NCI-H1105 (cell line): ENCODE measurements around the gene ZFAND3.

Experiments
- DNase-seq: peaks from one replicate; lab custom pipeline; 2025; lab: John Stamatoyannopoulos, UW

Gene ZFAND3

GRCh38 chr6:37894585-37894984, 75.1 kb downstream of the ZFAND3 start:
- DNase-seq, result no peak

DNA sequence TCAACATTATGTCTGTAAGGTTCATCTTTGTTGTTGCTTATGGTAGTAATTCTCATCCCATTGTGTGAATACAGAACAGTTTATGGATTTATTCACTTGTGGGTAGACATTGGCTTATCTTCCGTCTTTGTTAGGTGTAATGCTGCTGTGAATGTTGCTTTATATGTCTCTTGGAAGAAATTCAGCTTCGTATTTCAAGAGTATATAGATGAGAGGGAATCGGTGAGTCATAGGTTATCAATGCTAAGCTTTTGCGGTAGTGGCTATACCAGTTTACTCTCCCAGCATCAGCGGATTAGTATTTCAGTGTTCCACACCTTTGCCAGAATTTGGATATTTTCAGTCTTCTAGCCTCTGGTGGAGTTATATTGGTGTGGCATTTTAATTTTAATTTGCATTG, 77.8 kb downstream of the ZFAND3 start:
- no peak for DNase-seq

- DNase-seq, result no peak
Observed at GRCh38 chr6:37897818-37898515, 78.4 kb downstream of the ZFAND3 start.

DNA sequence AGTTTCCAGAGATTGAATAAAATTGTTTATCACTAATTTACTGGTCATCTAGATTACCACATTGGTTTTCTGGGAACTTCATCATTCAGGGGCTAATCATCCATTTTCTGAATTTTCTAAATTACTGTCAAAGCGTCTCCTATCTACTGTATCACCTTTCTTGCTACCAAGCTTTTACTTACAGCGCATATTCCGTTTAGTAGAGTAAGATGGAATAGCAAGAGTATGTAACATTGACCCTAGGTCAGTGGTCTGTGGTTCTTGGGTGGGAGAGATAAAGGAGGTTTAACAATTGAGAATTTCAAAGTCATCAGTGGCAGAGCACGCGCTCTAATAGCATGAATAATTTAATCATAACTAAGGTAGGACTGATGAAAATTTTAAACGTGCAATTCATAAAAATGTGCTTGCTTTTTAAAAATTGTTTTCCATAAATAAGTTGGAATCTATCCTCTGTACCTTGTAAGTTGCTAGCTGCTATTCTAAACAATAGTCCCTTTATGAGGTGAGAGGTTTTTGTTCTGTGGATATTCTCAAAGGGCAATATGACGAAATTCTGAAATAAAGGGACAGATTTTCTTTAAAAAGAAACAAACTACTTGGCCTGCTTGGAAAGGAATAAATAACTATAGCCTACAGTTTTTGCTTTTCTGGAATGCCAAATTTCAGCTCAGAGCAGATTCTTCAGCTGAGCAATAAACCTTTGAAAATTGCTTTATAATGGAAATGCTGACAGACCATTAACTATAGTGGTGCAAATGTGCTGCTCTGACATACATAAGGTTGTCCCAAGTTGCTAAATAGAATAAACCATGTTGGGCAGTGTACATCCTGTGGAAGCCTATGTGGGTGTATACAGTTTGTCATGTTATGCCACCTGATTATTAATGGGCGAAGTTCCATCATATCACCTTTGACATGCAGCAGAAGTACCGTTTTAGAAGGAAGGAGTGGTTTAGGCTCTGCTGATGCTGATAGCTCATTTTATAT, 84.1 kb downstream of the ZFAND3 start:
- no peak for DNase-seq

DNA sequence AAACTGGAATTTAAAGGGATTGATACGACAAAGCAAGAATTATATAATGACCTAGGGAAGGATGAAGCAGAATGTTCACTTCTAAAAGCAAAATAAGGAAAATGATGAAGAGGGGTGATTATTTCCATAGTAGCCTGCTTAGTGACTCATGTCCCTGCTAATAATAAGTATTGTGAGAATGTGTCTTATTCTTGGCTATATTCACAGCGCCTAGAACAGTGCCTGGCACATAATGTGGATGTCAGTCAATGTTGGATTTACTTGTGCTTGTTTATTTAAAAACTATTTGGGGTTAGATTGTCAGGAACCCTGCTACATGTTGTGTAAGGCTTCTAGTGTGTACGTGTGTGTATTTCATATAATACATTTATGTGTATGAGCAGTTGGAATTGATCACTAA, 85.1 kb downstream of the ZFAND3 start:
- no peak for DNase-seq

GRCh38 chr6:37906121-37906520, 86.6 kb downstream of the ZFAND3 start:
- DNase-seq, result no peak

GRCh38 chr6:37910998-37911397, 91.5 kb downstream of the ZFAND3 start:
- no peak for DNase-seq

GRCh38 chr6:37913210-37913609, 93.7 kb downstream of the ZFAND3 start:
- DNase-seq, result no peak

GRCh38 chr6:37915463-37915862, 95.9 kb downstream of the ZFAND3 start:
- DNase-seq, result no peak

- DNase-seq, result no peak
Observed at GRCh38 chr6:37916149-37916548, 96.6 kb downstream of the ZFAND3 start.

DNA sequence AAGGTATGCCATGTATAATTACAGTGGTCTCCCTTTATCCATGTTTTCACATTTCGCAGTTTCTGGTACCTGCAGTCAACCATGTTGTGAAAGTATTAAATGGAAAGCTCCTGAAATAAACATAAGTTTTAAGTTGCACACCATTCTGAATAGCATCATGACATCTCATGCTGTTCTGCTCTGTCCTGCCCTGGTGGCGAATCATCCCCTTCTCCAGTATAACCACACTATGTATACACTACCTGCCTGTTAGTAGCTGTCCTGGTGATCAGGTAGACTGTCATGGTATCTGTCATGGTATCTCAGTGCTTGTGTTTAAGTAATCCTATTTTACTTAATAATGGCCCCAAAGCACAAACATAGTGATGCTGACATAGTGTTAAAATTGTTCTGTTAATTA, 97.1 kb downstream of the ZFAND3 start:
- no peak for DNase-seq

DNA sequence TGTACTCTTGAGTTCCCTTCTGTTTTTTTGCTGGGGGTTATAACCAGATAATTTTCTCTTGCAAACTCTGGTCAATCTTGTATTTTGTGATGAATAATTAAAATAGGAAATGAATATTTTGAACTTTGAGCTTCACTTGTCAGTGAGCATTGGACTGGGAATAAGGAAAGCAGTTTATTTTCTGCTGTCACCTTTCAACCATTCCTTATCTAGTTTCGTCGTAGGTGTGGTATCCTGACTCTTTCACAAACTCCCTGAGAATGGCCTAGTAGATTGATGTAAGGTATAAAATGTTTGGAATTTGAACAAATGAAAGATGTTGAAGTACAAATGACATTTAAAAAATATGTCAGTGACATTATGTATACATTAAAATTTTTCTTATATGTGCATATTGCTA, 98.0 kb downstream of the ZFAND3 start:
- no peak for DNase-seq

GRCh38 chr6:37919417-37920157, 100.1 kb downstream of the ZFAND3 start:
- no peak for DNase-seq

GRCh38 chr6:37920667-37921066, 101.1 kb downstream of the ZFAND3 start:
- no peak for DNase-seq

DNA sequence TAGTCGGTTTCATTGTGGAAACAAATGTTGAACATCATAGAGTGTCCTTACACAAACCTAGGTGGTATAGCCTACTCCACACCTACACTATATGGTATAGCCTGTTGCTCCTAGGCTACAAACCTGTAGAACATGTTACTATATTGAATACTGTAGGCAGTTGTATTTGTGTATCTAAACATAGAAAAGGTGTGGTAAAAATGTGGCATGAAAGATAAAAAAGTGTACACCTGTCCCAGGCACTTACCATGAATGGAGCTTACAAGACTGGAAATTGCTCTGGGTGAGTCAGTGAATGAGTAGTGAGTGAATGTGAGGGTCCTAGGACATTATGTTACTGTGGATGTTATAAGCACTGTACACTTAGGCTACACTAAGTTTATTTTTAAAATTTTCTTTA, 103.0 kb downstream of the ZFAND3 start:
- no peak for DNase-seq

DNA sequence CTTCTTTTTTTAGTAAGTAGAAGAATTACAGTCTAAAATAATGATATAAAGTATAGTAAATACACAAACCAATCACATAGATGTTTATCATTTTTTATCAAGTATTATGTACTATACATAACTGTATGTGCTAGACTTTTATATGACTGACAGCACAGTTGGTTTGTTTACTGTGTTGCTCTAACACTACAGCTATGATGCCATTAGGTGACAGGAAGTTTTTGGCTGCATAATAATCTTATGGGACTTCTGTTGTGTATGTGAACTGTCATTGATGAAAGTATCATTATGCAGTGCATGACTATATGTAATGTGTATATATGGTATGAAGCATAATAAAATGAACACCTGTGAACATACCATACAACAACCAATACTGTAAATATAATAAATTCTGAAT, 104.0 kb downstream of the ZFAND3 start:
- no peak for DNase-seq

DNA sequence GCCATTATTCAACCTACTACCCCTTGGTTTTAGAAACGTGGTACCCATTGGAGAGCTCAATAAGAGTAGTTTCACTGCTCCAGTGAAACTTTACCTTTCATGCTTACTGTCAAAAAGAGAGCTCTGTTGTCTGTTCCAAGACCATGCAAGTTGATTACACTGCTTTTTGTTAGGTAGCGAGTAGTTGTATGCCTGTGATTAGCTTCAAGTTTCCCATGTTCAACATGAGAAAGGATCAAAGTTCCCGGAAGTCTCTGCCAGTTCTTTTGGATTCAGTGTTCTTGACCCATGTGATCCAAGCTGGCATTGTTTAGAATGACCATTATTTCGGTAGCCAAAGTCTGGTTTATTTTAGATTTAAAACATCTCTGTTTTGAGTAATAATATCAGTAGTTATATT, 107.1 kb downstream of the ZFAND3 start:
- DNase-seq, result no peak

- DNase-seq, result no peak
Observed at GRCh38 chr6:37928217-37928616, 108.7 kb downstream of the ZFAND3 start.

- DNase-seq, result no peak
Observed at GRCh38 chr6:37930288-37930971, 110.9 kb downstream of the ZFAND3 start.

DNA sequence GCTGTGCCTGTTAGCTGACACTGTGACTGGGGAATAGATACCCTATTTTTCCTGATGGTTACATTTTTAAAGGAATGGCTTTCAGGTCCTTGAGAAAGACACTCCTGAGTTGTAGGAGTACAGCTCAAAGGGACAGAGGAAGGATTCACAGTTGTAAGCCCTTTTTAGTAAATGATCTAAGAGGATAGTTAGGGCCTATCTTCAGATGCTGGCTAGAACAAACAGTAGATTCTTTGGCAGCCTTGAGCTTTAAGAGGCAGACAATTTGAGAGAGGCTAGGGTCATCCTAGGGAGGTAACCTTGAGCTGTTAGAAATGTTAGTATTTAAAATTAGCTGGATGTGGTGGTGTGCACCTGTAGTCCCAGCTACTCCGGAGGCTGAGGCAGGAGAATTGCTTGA, 111.5 kb downstream of the ZFAND3 start:
- DNase-seq, result no peak

GRCh38 chr6:37934276-37934675, 114.7 kb downstream of the ZFAND3 start:
- DNase-seq, result no peak

DNA sequence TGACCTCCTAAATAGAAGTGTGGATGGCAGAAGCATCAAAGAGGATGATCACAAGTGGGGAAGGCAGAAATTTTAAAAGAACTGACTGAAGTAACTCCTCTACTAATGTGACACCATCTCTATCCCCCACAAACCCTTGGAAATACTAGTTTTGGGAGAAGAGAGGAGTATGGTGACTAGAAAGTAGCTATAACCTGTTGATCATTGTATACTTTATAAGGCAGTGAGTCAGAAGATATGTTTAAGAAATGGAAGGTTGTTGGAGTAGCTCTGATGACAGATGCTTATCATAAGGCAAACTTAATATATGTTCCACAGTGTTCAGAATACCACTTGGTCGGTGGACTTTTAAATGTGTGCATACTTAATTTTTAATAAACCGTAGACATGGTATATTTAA, 116.6 kb downstream of the ZFAND3 start:
- no peak for DNase-seq
